Activated naive CD8-positive, alpha-beta T cell treated with anti-CD3 and anti-CD28 coated beads, Interleukin-2, amount 50 U/mL, for 16 hours (primary cell): ENCODE results near the gene MPZ.
A peak's percentile ranks its signal among the peaks of the same experiment; 100 is the strongest.
"Not testable (repeated sequence)": the region's sequence is repeated elsewhere in the genome, so short reads cannot be mapped to it uniquely, and the experiment has no call there.

Experiments used
- DNase-seq: peaks from one replicate; pipeline ENCODE4 v3.0.0-alpha.2; 2020; ENCODE audit warnings: low read depth, low spot score

MPZ gene

DNA sequence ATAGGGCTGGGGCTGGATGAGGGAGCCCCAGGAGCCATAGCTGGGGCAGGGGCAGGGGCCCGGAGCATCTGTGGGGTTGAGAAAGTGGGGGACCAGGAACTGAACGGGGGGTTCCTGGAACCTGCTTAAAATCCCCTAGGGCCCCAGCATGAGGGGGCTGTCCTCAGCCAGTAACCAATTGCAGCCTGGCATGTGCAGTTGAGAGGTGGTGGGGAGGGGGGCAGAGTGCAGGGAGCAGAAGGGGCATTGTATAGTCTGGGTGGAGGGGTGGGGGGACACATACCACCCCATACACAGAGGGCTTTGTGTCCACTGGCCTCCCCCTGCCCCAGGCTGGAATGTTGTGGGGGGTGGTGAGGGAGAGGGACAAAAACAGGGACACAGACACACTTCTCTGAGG is at the start of gene MPZ:
Gene MPZ, minus strand, starts transcription at position 101 of the 400 bp plus-strand sequence. Its CDS starts 63 bp downstream, at position 38.
- no peak for DNase-seq

DNA sequence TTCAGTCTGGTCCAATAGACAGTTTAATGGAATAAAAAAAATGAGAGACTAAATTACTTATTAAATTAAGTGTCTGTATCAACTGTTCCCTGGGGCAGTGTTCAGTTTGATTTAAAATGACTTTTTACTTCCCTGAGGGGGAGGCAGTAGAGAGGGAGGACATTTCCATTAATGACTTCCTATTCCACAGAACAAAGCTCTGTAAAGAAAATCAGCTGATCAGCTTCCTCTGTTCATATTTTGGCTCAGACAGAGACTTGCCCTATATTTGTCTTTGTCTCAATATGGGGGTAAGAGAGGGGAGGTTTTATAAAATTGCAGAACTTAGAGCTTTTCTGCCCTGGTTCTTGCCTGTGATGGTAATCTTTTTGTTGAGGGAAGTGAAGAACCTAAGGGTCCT is 49.5 kb upstream of the MPZ start:
- no peak for DNase-seq

DNA sequence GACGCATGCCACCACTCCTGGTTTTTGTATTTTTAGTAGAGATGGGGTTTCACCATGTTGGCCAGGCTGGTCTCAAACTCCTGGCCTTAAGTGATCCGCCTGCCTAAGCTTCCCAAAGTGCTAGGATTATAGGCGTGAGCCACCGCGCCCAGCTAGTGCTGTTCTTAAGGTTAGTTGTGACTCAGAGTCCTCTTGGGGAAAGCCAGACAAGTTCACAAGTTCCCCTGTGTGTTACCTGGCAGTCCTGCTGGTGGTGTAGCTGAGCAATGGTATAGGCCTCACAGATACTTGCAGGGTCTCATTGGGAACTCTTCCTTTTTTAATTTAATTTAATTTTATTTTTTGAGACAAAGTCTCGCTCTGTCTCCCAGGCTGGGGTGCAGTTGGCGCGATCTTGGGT is 47.3 kb upstream of the MPZ start:
- DNase-seq, result no peak

DNA sequence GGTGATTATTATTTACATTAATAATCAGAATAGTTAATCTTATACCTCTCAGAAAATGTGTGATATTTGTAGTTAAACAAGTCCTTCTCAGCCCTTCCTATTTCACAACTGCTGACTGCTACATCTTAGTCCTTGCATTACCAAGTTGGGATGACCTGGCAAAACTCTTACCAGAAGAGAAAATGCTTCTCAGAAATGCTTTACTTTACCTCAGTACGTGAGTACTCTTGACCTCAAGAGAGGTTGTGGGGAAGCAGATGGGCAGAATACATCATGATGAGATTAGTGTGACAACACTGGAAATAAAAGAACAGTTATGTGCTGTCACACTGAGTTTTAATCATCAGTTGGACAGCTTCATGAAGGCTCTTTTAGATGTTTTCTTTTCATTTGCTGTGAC is 41.7 kb upstream of the MPZ start:
- no peak for DNase-seq

DNA sequence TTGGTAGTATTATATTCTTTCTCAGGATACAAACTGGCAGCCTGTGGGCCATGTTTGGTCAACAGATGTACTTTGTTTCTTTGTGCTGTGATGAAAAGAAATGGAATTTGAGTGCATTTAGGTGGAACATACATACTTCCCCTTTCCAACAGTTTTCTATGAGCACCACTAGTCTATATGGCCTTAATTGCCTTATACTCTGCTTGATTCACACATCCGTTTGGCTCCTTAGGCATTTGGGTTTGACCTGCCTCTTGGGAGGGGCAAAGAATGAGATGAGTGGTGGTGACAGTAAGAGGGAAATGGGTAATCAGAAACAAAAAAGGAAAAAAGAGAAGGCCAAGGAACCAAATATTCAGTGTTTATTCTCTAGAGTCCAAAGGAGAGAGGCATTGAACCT is 40.9 kb upstream of the MPZ start:
- DNase-seq, result no peak

DNA sequence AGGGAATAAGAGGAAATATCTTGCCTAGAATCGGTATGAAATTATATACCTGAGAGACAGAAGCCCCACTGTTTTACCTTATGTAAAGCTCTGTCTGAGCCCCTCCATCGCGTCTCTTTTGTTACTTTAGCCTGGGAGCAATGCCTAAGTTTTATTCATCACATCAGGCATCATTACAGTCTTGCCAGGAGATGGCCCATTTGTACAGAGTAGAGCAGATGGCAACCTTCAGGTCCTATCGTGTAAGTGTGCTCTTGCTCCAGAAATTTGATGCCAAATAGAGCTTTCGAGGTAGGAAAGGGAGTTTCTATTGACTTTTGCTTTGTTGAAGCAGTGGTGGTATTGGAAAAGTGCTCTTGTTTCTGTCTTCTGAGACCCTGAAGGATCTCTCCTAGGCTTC is 33.1 kb upstream of the MPZ start:
- DNase-seq, result no peak

DNA sequence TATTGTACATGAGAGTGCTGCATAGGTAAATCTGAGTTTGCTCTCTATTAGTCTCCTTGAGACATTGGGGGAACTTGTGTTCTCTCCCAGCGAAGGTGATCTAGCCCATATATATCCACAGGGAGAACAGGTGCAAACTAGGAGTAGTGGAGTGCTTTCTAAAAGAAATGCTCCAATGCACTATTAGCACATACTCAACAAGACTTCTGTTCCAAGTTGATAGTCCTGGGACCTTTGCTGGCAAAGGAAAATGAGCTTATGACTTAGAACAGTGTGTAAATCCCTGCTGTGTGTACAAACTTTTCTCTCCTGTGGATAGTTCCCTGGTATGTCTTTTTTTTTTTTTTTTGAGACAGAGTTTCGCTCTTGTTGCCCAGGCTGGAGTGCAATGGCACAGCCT is 32.4 kb upstream of the MPZ start:
- no peak for DNase-seq

DNA sequence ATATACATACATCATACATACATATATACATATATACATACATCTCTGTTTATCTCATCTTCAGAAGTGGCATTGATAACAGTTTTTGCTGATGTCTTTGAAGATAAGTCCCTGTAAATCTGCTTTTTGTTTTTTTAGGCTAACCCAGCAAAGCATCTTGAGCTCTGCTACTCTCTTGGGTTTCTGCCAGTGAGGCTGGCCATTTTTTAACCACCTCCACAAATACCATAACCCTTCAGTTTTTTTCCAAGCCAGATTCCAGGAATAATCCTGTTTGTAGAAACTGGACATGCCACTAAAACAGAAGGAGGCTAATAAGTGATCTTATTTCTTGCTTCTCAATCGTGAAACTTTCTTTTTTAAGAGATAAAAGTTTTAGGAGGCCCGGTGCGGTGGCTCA is 26.0 kb upstream of the MPZ start:
- no peak for DNase-seq

DNA sequence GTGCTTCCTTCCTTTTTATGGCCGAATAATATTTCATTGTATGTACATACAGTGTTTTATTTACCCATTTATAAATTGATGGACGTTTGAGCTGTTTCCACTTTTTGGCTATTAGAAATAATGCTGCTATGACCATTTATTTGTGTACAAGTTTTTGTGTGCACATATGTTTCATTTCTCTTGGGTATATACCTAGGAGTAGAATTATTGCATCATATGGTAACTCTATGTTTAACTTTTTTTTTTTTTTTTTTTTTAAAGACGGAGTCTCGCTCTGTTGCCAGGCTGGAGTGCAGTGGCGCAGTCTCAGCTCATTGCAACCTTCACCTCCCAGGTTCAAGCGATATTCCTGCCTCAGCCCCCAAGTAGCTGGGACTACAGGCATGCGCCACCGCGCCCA is 23.4 kb upstream of the MPZ start:
- no peak for DNase-seq

DNA sequence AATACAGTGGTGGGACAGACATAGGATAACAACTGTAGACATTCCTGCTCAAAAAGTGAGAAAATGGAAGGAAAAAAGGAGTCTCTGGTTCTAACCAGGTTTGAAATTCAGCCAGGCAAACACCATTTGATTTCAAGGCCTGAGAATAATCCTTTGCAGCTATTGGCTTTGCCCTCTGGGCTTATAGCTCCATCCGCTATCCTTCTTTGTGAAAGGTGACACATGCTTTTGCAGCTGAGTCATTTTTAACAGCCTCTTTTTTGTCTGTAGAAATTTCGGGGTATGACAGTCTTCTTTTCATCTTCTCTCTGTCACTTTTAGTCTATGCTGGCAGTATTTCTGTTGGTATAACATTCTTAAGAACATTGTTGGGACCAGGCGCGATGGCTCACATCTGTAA is 20.6 kb upstream of the MPZ start:
- no peak for DNase-seq

DNA sequence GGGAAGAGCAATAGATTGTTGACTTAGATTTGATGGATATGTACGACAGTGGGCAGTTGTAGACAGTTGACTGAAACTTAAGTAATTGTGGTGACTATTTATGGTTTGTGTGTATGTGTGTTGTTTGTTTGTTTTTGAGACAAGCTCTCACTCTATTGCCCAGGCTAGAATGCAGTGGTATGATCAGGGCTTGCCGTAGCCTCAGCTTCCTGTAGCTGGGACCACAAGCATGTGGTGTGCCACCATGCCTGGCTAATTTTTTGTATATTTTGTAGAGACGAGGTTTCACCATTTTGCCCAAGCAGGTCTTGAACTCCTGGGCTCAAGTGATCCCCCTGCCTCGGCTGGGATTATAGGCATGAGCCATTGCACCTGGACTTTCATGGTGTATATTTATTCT is 14.3 kb upstream of the MPZ start:
- no peak for DNase-seq

DNA sequence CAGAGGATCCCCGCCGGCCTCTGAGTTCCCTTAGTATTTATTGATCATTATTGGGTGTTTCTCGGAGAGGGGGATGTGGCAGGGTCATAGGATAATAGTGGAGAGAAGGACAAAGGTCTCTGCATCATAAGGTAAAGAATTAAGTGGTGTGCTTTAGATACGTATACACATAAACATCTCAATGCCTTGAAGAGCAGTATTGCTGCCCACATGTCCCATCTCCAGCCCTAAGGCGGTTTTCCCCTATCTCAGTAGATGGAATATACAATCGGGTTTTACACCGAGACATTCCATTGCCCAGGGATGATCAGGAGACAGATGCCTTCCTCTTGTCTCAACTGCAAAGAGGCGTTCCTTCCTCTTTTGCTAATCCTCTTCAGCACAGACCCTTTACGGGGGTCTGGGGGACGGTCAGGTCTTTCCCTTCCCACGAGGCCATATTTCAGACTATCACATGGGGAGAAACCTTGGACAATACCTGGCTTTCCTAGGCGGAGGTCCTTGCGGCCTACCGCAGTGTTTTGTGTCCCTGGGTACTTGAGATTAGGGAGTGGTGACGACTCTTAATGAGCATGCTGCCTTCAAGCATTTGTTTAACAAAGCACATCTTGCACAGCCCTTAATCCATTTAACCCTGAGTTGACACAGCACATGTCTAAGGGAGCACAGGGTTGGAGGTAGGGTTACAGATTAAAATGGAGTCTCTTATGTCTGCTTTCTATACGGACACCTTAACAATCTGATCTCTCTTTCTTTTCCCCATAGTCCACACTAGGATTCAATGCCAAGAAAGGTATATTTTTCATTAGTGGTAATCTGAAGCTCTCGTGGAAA is 6.3 kb upstream of the MPZ start:
- not testable (repeated sequence) for DNase-seq

DNA sequence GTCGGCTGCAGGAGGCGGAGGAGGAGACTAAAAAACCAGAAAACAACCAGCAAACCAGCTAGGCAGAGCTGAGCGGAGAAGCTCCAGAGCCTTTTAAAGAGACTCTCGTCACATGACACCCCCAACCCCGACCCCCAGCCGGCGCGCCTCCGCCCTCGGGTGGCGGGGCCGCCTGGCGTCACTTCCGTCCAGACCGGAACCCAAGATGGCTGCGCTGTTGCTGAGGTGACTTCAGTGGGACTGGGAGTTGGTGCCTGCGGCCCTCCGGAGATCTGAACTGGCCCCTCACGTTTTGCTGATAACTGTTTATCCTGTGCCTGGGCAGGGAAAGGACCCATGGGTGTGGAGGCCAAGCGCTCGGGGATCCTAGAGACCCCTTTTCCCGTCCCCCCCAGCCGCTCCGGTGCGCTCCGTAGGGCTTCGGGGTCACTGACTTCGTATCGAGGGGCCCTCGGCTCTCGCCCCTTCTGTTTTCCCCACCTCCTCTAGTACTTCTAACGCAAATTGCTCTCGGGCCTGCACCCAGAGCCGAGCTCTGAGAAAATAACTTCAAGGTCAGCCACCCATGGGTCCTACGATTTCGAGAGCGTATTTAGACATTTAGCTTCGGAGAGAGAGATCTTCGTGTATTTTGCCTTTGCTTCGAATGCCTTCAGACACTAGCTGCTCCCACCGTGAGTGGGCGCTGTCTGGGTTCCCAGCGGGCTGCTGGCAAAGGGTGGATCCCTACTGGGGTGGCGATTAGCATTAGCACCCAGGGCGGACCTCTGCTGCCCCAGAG is 4.6 kb upstream of the MPZ start, which contains the start of gene SDHC:
Gene SDHC, plus strand, starts transcription at position 181 of the 781 bp plus-strand sequence. Its CDS starts 25 bp downstream, at position 206.
- DNase-seq, result peak; percentile 73

DNA sequence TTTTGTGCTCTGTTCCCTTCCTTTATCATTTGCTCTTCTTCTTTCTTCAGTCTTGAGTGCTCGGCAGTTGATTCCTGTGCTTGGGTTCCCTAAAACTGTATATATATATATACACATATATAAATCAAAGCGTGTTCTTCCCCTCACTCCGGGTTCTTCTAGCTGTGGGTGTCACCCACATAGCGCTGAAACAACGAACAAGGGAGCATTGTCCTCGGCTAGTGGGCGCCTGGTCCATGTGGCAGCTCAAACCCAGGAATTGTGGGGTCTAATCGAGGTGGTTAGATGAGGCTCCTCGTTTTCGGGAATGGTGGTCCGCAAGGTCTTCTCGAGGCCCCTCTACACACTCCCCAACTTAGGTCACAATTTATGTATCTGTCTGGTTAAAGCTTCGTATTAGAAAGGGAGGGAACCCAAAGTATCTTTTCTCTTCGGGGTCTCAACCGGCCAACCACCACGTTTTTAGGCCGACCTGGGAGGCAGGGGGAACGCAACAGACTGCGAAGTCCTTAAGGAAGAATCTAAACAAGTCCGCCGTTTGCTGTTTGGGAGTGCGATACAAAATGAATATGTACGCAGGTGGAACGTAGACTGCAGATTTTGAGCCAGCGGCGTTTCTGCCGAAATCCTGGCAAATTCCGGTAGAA is 3.9 kb upstream of the MPZ start:
- DNase-seq, result no peak

DNA sequence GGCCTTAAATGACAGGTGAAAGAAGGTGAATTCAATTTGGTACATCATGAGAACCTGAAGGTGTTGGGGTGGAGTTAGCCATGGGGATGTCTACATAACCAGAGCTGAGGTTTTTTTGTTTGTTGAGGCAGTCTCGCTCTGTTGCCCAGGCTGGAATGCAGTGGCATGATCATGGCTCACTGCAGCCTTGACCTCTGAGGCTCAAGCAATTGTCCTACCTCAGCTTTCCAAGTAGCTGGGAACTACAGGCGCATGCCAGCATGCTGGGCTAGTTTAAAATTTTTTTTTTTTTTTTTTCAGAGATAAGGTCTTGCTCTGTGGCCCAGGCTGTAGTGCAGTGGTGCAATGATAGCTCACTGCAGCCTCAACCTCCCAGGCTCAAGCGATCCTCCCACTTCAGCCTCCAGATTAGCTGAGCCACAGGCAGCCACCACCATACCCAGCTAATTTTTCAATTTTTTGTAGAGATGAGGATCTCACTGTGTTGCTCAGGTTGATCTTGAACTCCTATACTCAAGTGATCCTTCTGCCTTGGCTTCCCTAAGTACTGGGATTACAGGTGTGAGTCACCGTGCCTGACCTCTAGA is 1.9 kb upstream of the MPZ start:
- DNase-seq, result no peak

DNA sequence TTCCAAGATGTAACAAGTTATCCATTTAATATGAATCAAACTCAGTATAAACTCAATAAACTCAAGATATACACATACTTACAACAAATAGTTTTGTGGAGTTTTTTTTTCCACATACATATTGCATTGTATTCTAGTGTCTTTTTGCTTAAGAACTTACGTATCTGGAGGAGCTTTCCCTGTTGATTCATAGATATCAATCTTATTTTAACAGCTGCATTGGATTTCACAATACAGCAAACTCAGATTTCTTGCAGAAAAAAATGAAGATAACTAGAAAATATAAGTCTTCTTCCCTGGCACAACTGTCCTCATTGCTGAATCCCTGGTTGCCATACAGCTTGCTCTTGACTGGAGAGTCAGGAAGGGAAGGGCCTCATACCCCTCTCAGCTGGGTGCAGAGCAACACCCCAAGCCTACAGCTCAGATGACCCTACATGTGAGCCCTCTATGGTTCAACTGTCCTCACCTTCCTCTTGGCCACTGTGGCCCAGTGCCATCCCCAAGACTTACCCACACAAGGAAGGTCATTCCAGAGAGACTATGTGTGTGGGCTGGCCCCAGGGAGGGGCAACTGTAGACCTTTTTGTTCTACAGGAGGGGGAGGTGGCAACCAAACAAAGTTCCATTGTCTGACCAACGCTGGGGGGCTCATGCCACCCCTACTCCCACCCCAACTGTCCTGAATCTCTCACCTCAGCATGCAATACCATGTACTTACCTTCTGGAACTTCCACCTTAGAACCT is 1.7 kb downstream of the MPZ start:
- no peak for DNase-seq

DNA sequence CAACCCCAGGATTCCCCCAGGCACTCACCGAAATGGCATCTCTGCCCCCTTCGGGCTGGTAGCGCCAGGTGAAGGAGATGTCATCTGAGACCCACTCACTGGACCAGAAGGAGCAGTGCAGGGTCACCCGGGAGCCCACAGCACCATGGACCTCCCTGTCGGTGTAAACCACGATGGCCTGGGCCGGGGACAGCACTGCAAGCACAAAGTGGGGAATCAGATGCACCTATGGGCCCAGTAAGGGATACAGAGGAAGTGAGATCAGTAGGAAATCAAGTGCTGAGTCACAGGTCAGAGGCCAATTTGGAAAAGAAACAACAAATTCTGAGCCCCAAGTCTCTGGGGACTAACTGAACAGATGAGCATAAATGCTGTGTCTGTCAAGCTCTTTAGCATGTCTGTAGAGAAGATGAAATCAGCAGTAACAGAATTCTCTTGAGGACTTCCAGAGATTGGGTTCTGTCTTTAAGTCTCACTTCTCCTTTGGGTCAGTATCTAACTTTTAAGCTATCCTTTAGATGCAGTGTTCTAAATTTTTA is 2.5 kb downstream of the MPZ start:
- DNase-seq, result no peak

DNA sequence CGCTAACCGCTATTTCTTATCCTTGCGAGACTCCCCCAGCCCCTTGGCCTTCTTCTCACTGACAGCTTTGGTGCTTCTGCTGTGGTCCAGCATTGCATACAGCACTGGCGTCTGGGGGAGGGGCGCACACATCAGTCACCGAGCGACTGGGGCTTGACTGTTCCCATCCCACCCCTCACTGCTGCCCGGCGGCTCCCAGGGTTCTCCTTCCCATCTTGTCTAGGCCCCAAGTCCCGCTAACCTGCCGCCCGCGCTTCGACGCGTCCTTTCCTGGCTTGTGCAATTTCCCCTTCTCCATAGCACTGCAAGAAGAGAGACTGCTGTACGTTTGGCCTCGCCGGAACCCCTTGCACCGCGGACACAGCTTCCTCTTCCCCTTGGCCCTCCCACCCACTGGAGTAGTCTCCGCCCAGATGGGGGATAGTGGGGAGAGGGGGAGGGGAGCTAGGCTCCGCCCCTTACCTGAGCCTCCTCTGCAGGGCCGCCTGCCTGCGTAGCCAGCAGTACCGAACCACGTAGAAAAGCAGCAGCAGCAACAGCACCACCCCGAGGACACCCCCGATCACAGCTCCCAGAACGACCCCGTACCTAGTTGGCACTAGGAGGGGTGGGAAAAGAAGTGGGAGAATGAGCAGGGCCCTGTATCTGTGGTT is 3.8 kb downstream of the MPZ start:
- DNase-seq, result peak; percentile 57

DNA sequence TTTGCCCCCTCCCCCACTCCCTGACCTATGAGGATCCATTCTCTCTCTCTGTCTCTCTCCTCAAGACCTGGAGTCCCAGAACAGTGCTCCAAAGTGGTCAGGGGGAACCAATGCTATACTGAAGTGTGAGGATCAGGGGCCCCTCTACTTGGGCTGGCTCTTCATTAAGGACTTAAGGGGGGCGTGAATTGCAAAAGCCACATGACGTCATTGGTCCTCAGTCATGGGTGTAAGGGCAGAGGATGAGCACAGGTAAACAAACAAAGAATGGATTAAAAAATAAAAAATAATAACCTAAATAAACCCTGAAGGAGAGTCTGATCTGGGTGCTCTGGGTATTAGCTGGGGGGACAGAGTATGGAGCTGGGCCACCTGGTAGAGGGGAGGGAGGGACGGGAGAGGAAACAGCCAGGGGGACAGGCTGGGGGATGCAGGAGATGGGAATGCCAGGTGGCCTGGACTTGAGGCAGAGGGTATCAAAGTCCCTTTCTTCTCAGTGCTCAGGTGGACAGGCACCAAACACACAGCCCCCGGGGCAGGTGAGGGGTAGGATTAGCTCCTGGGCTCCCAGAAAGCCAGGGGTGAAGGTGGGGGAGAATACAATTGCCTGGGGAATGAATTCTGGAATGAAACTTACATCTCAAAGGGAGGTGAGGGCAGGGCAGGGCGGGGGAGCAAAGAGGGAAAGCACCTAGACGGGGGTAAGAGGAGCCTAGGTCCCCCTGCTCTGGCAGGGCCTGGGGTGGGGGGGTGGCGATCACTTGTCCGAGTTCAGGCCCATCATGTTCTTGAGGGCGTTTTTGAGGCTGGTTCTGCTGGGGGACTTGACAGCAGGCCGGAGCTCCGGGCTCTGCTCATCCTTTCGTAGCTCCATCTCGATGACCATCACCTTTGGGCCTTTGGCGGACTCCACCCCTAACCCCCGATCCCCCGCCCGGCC is 4.6 kb downstream of the MPZ start:
- DNase-seq, result no peak
